ENCODE measurements around the gene ARPC1A. TPM values are rescaled to one million over a fixed set of nuclear protein-coding genes. Genes with fewer than 3 reads are reported as not detected.
"Not testable (repeated sequence)": the region's sequence is repeated elsewhere in the genome, so short reads cannot be mapped to it uniquely, and the experiment has no call there.

Gene ARPC1A
- total and polyA plus RNA-seq, 3 experiments from 2014 or later, result 74.7 to 86.6 (median 86.5) TPM

DNA sequence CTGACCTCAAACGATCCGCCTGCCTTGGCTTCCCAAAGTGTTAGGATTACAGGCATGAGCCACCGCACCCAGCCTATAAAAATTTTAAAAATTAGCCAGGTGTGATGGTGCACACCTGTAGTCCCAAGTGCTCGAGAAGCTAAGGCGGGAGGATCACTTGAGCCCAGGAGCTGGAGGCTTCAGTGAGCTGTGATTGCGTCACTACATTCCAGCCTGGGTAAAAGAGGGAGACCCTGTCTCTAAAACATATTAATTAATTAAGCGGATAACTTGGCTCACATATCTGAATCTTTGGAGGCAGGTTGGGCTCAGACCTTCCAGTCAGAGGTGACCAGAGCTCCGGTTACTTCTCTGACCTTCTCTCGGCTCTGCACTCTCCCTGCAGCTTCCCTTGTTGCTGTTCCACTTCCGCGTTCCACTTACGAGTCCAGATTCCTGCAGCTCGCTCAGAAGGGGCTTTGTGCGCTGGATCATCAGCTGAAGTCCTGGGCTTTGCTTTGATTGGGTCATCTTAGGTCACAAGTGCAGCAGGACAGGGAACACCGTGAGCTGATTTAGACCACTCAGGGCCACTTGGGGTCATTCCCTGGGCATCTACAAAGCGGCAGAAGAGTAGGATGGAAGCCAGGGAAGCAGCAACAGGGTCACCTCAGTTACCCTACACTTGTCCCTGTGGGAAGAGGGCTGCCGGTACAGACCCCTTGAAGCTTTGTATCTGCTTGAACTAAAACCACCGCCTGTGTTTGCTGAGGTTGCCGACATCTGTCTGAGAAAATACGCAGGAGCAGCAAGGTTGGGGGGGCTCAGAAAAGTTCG, 46.8 kb downstream of the ARPC1A start:
- H3K9me3 ChIP-seq (ENCODE audit: low read length), result no peaks in the 10 kb centered on the region
- ChIA-PET CTCF (interaction anchor here (1.2 to 2.7 kb wide), 3 partner anchors 21 to 99 kb away, joined by 3 to 7 read pairs (median 6); partner anchors contain the start of genes BUD31 and PDAP1), POLR2A (interaction anchor here (1.0 kb wide), 1 partner anchor 36 kb away, joined by 5 read pairs; the partner anchor contains the start of genes BUD31 and PDAP1)
- no peak overlapping the region for H3K27ac ChIP-seq (ENCODE audit: low read depth, low read length)
- Mint-ChIP-seq H3K27ac (peak overlapping the region in 7 of 8 donors; percentile 3 to 87 (median 60)), H3K9me3 (no peaks in the 10 kb centered on the region), H3K4me3 (peak overlapping the region; percentile 67 to 90 (median 77)), H3K27me3 (no peaks in the 10 kb centered on the region), H3K4me1 (peaks cover 11 to 21% (median 14%) of the 10 kb centered on the region in 3 donors), H3K36me3 (peaks cover 0 to 11% (median 0%) of the 10 kb centered on the region in 3 donors)
- H3K36me3 ChIP-seq (ENCODE audit: insufficient read depth, low read length), result no peaks in the 10 kb centered on the region
- peak in 1 of 5 donors; percentile 79 for DNase-seq
- H3K27me3 ChIP-seq (ENCODE audit: insufficient read depth, low read length, poor library complexity, severe bottlenecking), result no peaks in the 10 kb centered on the region
- no peak overlapping the region for H3K4me3 ChIP-seq (ENCODE audit: low read length)
- H3K4me1 ChIP-seq (ENCODE audit: insufficient read depth, low read length), result peaks cover 20% of the 10 kb centered on the region

GRCh38 chr7:99373091-99374066, 47.7 kb downstream of the ARPC1A start:
- ChIA-PET POLR2A (interaction anchor here (0.5 to 4.3 kb wide), 5 partner anchors 14 to 184 kb away, joined by 3 to 29 read pairs (median 5); partner anchors contain the start of genes BUD31 and PDAP1), CTCF (interaction anchor here (1.0 to 2.7 kb wide), 4 partner anchors 8 to 35 kb away, joined by 3 to 7 read pairs (median 6); partner anchors contain the start of genes BUD31 and PDAP1)
- Mint-ChIP-seq H3K4me1 (peaks cover 17 to 27% (median 20%) of the 10 kb centered on the region in 3 donors), H3K27ac (peak overlapping the region; percentile 33 to 87 (median 68)), H3K36me3 (peaks cover 0 to 17% (median 2%) of the 10 kb centered on the region in 3 donors), H3K9me3 (no peaks in the 10 kb centered on the region), H3K27me3 (no peaks in the 10 kb centered on the region), H3K4me3 (peak overlapping the region; percentile 77 to 90 (median 80))
- DNase-seq, result peak in 1 of 5 donors; percentile 50
- H3K27ac ChIP-seq (ENCODE audit: low read depth, low read length), result peak overlapping the region; percentile 90
- H3K27me3 ChIP-seq (ENCODE audit: insufficient read depth, low read length, poor library complexity, severe bottlenecking), result no peaks in the 10 kb centered on the region
- no peaks in the 10 kb centered on the region for H3K36me3 ChIP-seq (ENCODE audit: insufficient read depth, low read length)
- H3K4me1 ChIP-seq (ENCODE audit: insufficient read depth, low read length), result peaks cover 28% of the 10 kb centered on the region
- peak overlapping the region; percentile 83 for H3K4me3 ChIP-seq (ENCODE audit: low read length)
- no peaks in the 10 kb centered on the region for H3K9me3 ChIP-seq (ENCODE audit: low read length)

- H3K9me3 ChIP-seq (ENCODE audit: low read length), result no peaks in the 10 kb centered on the region
- H3K4me3 Mint-ChIP-seq, result peak within 1 kb of the TSS; percentile 77 to 92 (median 80)
- H3K27me3 Mint-ChIP-seq, result no peaks in the 10 kb centered on the region
- H3K4me1 ChIP-seq (ENCODE audit: insufficient read depth, low read length), result peaks cover 39% of the 10 kb centered on the region
- peak within 1 kb of the TSS; percentile 90 for H3K27ac ChIP-seq (ENCODE audit: low read depth, low read length)
- H3K27me3 ChIP-seq (ENCODE audit: insufficient read depth, low read length, poor library complexity, severe bottlenecking), result no peaks in the 10 kb centered on the region
- peak; percentile 80 to 90 (median 82) for DNase-seq
- ChIA-PET POLR2A (interaction anchor here (0.5 to 4.3 kb wide), 4 partner anchors 13 to 183 kb away, joined by 3 to 29 read pairs (median 16); partner anchors contain the start of genes BUD31 and PDAP1), CTCF (interaction anchor here (1.0 to 2.1 kb wide), 4 partner anchors 9 to 35 kb away, joined by 3 to 7 read pairs (median 5); partner anchors contain the start of genes BUD31 and PDAP1)
- peaks cover 3 to 20% (median 4%) of the 10 kb centered on the region in 3 donors for H3K36me3 Mint-ChIP-seq
- H3K36me3 ChIP-seq (ENCODE audit: insufficient read depth, low read length), result no peaks in the 10 kb centered on the region
- peaks cover 23 to 34% (median 26%) of the 10 kb centered on the region in 3 donors for H3K4me1 Mint-ChIP-seq
- H3K9me3 Mint-ChIP-seq, result no peaks in the 10 kb centered on the region
- peak within 1 kb of the TSS; percentile 68 to 98 (median 94) for H3K27ac Mint-ChIP-seq
- H3K4me3 ChIP-seq (ENCODE audit: low read length), result peak within 1 kb of the TSS; percentile 83
These were observed 48.7 kb downstream of the ARPC1A start, which contains the start of gene ARPC1B for GRCh38 chr7:99374111-99375064. Gene ARPC1B (plus strand): TSS chr7:99374730. CDS start chr7:99385715, 10,985 bp downstream.

GRCh38 chr7:99375070-99375807, 49.5 kb downstream of the ARPC1A start:
- ChIA-PET CTCF (interaction anchor here (1.1 to 2.1 kb wide), 3 partner anchors 11 to 34 kb away, joined by 4 to 7 read pairs (median 7); partner anchors contain the start of genes BUD31 and PDAP1), POLR2A (interaction anchor here (3.5 to 4.3 kb wide), 2 partner anchors 18 to 33 kb away, joined by 28 to 29 read pairs; partner anchors contain the start of genes BUD31 and PDAP1)
- H3K27ac ChIP-seq (ENCODE audit: low read depth, low read length), result peak overlapping the region; percentile 90
- peak; percentile 57 to 79 (median 69) for DNase-seq
- H3K4me3 ChIP-seq (ENCODE audit: low read length), result peak overlapping the region; percentile 83
- peaks cover 3 to 24% (median 4%) of the 10 kb centered on the region in 3 donors for H3K36me3 Mint-ChIP-seq
- peaks cover 47% of the 10 kb centered on the region for H3K4me1 ChIP-seq (ENCODE audit: insufficient read depth, low read length)
- no peaks in the 10 kb centered on the region for H3K9me3 Mint-ChIP-seq
- H3K27ac Mint-ChIP-seq, result peak overlapping the region; percentile 9 to 98 (median 94)
- no peaks in the 10 kb centered on the region for H3K36me3 ChIP-seq (ENCODE audit: insufficient read depth, low read length)
- H3K9me3 ChIP-seq (ENCODE audit: low read length), result no peaks in the 10 kb centered on the region
- no peaks in the 10 kb centered on the region for H3K27me3 Mint-ChIP-seq
- H3K27me3 ChIP-seq (ENCODE audit: insufficient read depth, low read length, poor library complexity, severe bottlenecking), result no peaks in the 10 kb centered on the region
- peak overlapping the region; percentile 77 to 92 (median 80) for H3K4me3 Mint-ChIP-seq
- H3K4me1 Mint-ChIP-seq, result peaks cover 32 to 42% (median 33%) of the 10 kb centered on the region in 3 donors

DNA sequence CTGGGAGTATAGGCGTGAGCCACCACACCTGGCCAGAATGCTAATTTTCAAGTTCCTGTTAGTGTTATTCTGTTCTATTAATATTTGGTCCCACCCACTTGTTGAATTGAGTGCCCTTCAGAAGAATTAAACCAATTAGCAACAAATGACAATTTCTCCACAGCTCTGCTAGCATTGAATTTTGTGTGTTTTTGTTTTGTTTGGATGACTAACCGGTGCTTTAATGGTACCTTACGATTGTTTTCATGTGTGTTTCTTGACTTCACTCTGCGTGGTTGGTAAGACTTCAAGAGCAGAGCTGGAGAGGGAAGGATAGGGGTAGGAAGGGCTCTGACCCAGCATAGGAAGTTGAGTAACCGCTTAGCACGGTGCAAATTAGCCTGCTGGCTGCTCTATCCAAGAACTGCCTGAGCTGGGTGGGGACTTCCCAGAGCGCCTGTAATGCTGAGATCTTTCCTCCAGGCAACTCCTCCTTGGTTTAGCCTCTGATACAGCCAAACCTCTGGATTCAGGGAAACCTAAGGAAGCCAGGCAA, 53.4 kb downstream of the ARPC1A start:
- H3K4me1 ChIP-seq (ENCODE audit: insufficient read depth, low read length), result peaks cover 79% of the 10 kb centered on the region
- Mint-ChIP-seq H3K4me1 (peaks cover 49 to 59% (median 56%) of the 10 kb centered on the region in 3 donors), H3K9me3 (no peaks in the 10 kb centered on the region), H3K36me3 (peaks cover 4 to 37% (median 4%) of the 10 kb centered on the region in 3 donors), H3K4me3 (peak overlapping the region; percentile 41 to 91 (median 87)), H3K27ac (peak overlapping the region; percentile 86 to 99 (median 98)), H3K27me3 (no peaks in the 10 kb centered on the region)
- ChIA-PET CTCF (interaction anchor here (0.7 kb wide), 1 partner anchor 20 kb away, joined by 3 read pairs; no protein-coding TSS in a partner anchor), POLR2A (interaction anchor here (0.5 to 1.7 kb wide), 4 partner anchors 16 to 120 kb away, joined by 3 to 8 read pairs (median 4); partner anchors contain the start of genes BUD31 and PDAP1)
- H3K4me3 ChIP-seq (ENCODE audit: low read length), result peak overlapping the region; percentile 58
- no peaks in the 10 kb centered on the region for H3K27me3 ChIP-seq (ENCODE audit: insufficient read depth, low read length, poor library complexity, severe bottlenecking)
- DNase-seq, result peak; percentile 54 to 67 (median 60)
- peaks cover 4% of the 10 kb centered on the region for H3K36me3 ChIP-seq (ENCODE audit: insufficient read depth, low read length)
- no peaks in the 10 kb centered on the region for H3K9me3 ChIP-seq (ENCODE audit: low read length)
- peak overlapping the region; percentile 91 for H3K27ac ChIP-seq (ENCODE audit: low read depth, low read length)

DNA sequence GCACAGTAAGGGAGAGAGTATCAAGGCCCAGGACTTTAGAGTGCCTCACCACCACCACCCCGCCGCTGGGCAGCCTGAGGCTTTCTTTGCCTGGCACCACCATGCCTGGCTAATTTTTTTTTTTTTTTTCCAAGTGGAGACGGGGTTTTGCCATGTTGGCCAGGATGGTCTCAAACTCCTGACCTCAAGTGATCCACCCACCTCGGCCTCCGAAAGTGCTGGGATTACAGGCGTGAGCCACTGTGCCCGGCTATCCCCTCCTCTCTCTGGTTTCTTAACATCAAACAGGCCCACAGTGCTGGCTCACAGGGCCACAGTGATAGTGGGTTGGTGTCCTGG, 54.0 kb downstream of the ARPC1A start:
- Histone ChIP-seq H3K27ac (ENCODE audit: low read depth, low read length) (peak overlapping the region; percentile 91), H3K4me1 (ENCODE audit: insufficient read depth, low read length) (peaks cover 79% of the 10 kb centered on the region), H3K4me3 (ENCODE audit: low read length) (peak overlapping the region; percentile 58)
- ChIA-PET CTCF (interaction anchor here (0.7 kb wide), 1 partner anchor 20 kb away, joined by 3 read pairs; no protein-coding TSS in a partner anchor), POLR2A (interaction anchor here (0.5 to 1.7 kb wide), 2 partner anchors 28 to 119 kb away, joined by 3 to 4 read pairs; no protein-coding TSS in a partner anchor)
- peak overlapping the region; percentile 86 to 99 (median 98) for H3K27ac Mint-ChIP-seq
- not testable (repeated sequence) for H3K9me3 Mint-ChIP-seq; H3K36me3 ChIP-seq (ENCODE audit: insufficient read depth, low read length); H3K9me3 ChIP-seq (ENCODE audit: low read length); DNase-seq; H3K27me3 Mint-ChIP-seq; H3K27me3 ChIP-seq (ENCODE audit: insufficient read depth, low read length, poor library complexity, severe bottlenecking)
- peaks cover 50 to 65% (median 62%) of the 10 kb centered on the region in 3 donors for H3K4me1 Mint-ChIP-seq
- peaks cover 4 to 42% (median 4%) of the 10 kb centered on the region in 3 donors for H3K36me3 Mint-ChIP-seq
- peak overlapping the region; percentile 41 to 91 (median 87) for H3K4me3 Mint-ChIP-seq
